HG03558 (cell line): ENCODE results near the gene RAP2B.
A peak's percentile ranks its signal among the peaks of the same experiment; 100 is the strongest.
"Not testable (repeated sequence)": the region's sequence is repeated elsewhere in the genome, so short reads cannot be mapped to it uniquely, and the experiment has no call there.

Experiments used
- ATAC-seq: cut with Tn5 transposase; IDR thresholded peaks from one replicate; pipeline ENCODE4 v1.9.1; 2021; ENCODE audit warnings: moderate number of reproducible peaks; ENCODE audit not compliant: unreplicated experiment; ENCODE audit errors: extremely low read depth

RAP2B gene

GRCh38 chr3:153161714-153162512 is at the start of gene RAP2B:
TSS of gene RAP2B (plus strand) at chr3:153162226. CDS start at chr3:153162694, 468 bp downstream.
- peak; percentile 31 for ATAC-seq

- no peak for ATAC-seq
Measured at GRCh38 chr3:153113541-153113940, 48.5 kb upstream of the RAP2B start.

DNA sequence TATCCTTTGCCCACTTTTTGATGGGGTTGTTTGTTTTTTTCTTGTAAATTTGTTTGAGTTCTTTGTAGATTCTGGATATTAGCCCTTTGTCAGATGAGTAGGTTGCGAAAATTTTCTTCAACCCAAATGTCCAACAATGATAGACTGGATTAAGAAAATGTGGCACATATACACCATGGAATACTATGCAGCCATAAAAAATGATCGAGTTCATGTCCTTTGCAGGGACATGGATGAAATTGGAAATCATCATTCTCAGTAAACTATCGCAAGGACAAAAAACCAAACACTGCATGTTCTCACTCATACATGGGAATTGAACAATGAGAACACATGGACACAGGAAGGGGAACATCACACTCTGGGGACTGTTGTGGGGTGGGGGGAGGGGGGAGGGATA is 47.8 kb upstream of the RAP2B start:
- not testable (repeated sequence) for ATAC-seq

GRCh38 chr3:153115326-153115725 is 46.7 kb upstream of the RAP2B start:
- ATAC-seq, result no peak

DNA sequence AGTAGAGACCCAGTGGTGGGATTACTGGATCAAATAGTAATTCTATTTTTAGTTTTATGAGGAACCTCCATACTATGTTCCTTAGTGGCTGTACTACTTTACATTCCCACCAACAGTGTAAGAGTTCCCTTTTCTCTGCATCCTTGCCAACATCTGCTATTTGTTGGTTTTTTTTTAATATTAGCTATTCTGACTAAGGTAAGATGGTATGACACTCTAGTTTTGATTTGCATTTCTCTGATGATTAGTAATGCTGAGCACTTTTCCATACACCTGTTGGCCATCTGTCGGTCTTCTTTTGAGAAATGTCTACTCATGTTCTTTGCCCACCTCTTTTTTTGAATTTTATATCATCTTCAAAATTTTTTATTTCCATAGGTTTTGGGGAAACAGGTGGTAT is 34.2 kb upstream of the RAP2B start:
- no peak for ATAC-seq

GRCh38 chr3:153129426-153129825 is 32.6 kb upstream of the RAP2B start:
- no peak for ATAC-seq

DNA sequence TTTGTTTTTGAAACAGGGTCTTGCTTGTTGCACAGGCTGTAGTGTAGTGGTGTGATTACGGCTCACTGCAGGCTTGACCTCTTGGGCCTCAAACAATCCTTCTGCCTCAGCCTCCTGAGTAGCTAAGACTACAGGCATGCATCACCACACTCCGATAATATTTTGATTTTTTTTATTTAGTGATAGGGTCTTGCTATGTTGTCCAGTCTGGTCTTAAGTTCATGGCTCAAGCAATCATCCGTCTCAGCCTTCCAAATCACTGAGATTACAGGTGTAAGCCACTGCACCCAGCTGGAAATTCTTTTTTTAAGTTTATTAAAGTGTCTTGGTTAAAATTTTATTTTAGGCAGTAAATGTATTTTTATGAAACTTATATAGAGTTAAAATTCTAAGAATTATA is 32.2 kb upstream of the RAP2B start:
- ATAC-seq, result no peak

DNA sequence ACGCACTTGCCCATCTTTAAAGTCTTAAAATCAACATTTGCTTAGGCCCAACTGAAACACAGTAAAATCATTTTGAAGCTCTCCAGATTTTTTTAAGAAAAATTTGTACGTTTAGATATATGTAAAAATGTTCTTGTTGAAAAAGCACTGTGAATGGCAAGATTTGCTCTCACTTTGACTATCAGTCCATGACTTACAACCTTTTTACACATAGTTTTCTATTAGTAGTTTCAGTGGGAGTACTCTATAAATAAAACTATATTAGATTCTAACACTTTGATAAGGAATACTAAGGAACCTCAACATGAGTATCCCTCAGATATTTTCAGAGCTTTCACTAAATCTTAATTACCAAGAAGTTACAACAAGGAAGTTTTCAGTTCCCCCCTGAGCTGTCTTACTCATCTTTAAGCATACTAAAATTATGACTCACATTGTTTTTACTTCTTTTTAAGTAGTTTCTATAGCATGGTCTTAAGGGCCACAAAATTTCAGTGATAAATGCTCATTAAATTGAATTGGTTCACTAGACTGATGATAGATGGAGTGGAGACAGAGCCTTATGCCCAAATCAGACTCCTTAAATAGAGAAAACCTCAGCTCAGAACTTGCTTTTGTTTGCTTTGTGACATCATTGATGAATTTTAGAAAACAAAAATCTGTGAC is 31.6 kb upstream of the RAP2B start:
- ATAC-seq, result peak; percentile 95

- ATAC-seq, result no peak
Measured at GRCh38 chr3:153137626-153138025, 24.4 kb upstream of the RAP2B start.

GRCh38 chr3:153138276-153139210 is 23.5 kb upstream of the RAP2B start:
- peak; percentile 69 for ATAC-seq

- no peak for ATAC-seq
Measured at GRCh38 chr3:153142961-153143360, 19.1 kb upstream of the RAP2B start.

- no peak for ATAC-seq
Measured at GRCh38 chr3:153144071-153144470, 18.0 kb upstream of the RAP2B start.

- no peak for ATAC-seq
Measured at GRCh38 chr3:153144779-153145178, 17.2 kb upstream of the RAP2B start.

GRCh38 chr3:153145454-153145853 is 16.6 kb upstream of the RAP2B start:
- ATAC-seq, result no peak

- peak; percentile 49 for ATAC-seq
Measured at GRCh38 chr3:153146191-153147053, 15.6 kb upstream of the RAP2B start.

DNA sequence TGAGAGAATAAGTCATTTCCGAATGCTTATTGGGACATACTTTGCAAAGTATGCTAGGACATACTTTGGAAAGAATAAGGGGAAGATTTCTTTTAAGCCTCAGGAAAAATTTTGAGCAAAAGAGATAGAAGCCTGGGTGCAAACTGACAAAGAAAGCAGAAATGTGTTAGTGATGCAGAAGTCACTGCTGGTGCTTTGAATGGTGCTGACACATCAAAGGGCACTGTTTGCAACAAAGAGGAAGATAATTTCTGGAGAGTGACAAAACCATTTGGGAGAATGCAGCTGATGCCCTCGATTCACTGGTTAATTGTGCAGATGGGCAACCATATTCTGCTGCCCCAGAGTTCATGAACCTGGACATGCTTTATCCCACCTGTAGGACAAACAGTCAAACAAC is 11.0 kb upstream of the RAP2B start:
- no peak for ATAC-seq

GRCh38 chr3:153155786-153156185 is 6.2 kb upstream of the RAP2B start:
- ATAC-seq, result not testable (repeated sequence)

GRCh38 chr3:153158189-153158588 is 3.8 kb upstream of the RAP2B start:
- no peak for ATAC-seq

DNA sequence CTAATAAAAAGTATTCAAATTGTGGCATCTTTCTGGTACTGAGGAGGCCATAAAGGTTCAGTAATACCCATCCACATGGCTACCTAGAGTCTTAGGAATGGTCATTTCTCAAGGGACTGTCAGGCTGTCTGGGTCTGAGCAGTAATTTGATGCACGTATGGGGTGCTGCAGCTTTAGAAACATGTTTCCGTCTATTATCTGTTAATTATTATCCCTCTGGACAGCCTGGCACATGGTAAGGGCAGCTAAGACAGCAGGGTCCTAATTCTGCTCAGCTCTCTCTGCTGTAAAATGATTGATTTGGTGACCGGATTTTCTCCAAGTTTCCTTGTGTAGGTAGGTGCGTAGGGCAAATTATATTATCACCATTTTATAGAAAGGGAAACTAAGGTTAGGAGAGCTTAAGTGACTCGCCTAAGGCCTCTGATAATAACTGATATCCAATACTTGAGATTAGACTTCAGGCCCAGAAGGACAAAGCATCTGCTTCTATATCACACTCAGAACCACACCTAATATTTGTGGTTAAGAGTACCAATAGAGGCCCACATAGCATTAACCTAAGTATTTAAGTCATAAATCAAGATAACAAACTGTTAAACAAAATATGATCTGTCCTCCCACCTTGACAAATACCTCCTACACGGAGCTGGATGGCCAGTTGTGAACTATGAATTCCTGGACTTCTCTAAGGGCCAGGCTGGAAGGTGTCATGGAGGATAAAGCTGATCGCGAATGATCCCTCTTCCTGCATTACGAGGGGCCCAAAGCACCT is 2.9 kb upstream of the RAP2B start:
- ATAC-seq, result no peak
